Ramos (cell line): ENCODE data around the gene ARL1.

ENCODE experiments used
- in situ Hi-C: fragments of 300-500 bp; cut with MboI; formaldehyde crosslinking; loops from one replicate; pipeline ENCODE4 v1.14.3; 2022; ENCODE audit warnings: low sequenced_read_pairs; ENCODE audit not compliant: unreplicated experiment

Gene ARL1

GRCh38 chr12:101343893-101344292 is 63.7 kb downstream of the ARL1 start:
- in situ Hi-C loops, result no loop called here
